Stimulated activated CD4-positive, alpha-beta T cell treated with anti-CD3 and anti-CD28 coated beads, Interleukin-2, amount 100 ng/mL, for 48 hours (primary cell): ENCODE measurements around the gene ZC3H11A.
A peak's percentile ranks its signal among the peaks of the same experiment; 100 is the strongest.
"Not testable (repeated sequence)": the region's sequence is repeated elsewhere in the genome, so short reads cannot be mapped to it uniquely, and the experiment has no call there.

Experiments
- DNase-seq, 2 donors: peaks; one replicate each; pipeline ENCODE4 v3.0.0-alpha.2; 2020

The ZC3H11A gene

DNA sequence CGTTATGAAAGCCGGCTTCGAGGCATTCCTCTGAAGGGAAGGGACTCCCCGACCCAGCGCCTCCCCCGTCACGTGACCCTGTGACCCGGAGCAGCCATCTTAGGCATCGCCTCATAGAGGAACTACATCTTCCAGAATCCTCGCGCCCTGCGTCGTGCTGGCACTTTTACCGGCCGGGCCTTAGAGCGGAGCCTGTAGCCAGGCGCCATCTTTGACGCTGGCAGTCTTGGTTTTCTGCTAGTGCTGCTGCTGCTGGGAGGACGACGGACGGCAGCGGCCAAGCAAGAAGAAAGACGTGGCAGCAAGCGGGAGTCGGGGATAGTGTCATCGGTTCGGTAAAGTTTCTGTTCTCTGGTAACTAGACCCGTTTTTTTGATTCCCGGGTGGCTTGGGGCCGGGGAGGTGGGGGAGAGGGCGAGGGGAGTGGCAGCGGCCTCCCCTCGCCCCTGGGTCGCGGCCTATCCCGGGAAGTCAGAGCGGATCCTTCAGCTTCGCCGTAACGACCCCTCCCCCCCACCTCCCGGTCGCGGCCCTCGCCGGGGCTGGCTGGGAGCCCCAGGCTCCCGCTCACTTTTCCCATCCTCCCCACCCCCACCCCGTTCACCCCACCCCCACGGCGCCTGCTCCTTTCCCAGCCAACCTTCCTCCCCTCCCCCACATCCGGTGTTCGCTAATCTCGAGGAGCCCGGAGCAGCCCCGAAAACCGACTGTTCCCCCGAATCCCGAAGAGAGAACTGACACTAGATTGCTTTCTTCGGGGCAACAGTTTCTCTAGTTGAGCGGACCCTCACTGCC is at the start of gene ZC3H11A, which contains the start of gene ZBED6:
Gene ZC3H11A, plus strand, starts transcription at position 183 of the 795 bp plus-strand sequence. CDS start 21,448 bp downstream, outside the sequence.
Gene ZBED6, plus strand, starts transcription at position 183 of the 795 bp plus-strand sequence. CDS start 1,900 bp downstream, outside the sequence.
- peak; percentile 94 to 96 for DNase-seq

GRCh38 chr1:203746281-203746680 is 49.1 kb upstream of the ZC3H11A start:
- no peak for DNase-seq

GRCh38 chr1:203751051-203751450 is 44.4 kb upstream of the ZC3H11A start:
- DNase-seq, result no peak

DNA sequence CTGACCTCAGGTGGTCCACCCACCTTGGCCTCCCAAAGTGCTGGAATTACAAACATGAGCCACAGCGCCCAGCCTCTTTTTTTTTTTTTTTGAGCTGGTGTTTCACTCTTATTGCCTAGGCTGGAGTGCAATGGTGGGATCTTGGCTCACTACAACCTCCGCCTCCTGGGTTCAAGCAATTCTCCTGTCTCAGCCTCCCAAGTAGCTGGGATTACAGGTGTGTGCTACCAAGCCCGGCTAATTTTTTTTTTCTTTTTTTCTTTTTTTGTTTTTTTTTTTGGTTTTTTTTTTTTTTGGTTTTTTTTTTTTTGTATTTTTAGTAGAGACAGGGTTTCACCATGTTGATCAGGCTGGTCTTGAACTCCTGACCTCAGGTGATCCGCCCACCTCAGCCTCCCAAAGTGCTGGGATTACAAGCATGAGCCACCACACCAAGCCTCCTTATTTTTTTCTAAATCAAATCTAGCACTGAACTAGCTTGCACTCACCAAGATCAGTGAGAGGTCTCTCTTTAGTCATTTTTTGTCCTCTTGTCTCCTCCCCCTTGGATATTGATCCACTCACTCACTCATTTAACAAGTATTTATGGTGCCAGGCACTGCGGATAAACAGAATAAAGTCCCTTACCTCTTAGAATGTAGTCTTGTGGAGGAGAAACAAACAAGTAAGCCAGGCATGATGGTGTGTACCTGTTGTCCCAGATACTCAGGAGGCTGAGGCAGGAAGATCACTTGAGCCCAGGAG is 43.6 kb upstream of the ZC3H11A start:
- not testable (repeated sequence) for DNase-seq

DNA sequence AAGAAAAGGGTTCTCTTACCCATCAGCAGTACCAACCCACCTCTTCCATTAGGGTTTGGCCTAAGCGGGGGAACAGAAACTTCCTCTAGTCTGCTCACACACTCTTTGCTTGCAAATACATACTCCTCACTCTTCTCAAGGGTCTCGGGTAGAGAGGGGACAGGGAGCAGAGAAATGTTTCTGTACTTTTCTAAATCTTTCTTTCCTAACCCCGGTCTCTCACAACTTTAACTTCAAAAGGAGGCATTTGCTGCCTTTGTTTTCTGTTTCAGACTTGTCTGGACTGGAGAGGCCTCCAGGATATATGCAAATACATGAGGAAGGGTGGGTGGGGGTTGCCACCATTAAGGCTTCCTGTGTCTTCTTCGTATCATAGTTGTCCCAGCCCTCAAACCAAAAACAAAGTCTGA is 41.0 kb upstream of the ZC3H11A start:
- DNase-seq, result no peak

DNA sequence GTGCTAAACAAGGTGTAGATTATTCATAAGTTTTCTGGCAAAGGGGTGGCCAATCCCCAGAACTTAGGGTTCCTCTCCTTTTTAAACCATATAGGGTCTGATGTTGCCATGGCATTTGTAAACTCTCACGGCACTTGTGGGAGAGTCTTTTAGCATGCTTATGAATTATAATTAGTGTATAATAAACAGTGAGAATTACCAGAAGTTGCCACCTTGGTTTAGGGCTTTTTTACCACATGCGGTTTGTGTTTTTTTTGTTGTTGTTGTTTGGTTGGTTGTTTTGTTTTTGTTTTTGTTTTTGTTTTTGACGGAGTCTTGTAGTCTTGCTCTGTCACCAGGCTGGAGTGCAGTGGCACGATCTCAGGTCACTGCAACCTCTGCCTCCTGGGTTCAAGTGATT is 39.4 kb upstream of the ZC3H11A start:
- DNase-seq, result no peak

- DNase-seq, result not testable (repeated sequence)
Observed at GRCh38 chr1:203758749-203759148, 36.7 kb upstream of the ZC3H11A start.

DNA sequence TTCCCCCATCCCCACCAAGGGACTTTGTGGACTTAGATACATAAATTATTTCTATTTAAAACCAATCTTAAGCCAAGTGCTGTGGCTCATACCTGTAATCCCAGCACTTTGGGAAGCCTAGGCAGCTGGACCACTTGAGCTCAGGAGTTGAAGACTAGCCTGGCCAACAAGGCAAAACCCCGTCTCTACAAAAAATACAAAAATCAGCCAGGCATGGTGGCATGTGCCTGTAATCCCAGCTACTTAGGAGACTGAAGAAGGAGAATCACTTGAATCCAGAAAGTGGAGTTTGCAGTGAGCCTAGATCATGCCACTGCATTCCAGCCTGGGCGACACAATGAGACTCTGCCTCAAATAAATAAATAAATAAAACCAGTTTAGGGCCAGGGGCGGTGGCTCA is 34.9 kb upstream of the ZC3H11A start:
- no peak for DNase-seq

- DNase-seq, result not testable (repeated sequence)
Observed at GRCh38 chr1:203761958-203762357, 33.5 kb upstream of the ZC3H11A start.

DNA sequence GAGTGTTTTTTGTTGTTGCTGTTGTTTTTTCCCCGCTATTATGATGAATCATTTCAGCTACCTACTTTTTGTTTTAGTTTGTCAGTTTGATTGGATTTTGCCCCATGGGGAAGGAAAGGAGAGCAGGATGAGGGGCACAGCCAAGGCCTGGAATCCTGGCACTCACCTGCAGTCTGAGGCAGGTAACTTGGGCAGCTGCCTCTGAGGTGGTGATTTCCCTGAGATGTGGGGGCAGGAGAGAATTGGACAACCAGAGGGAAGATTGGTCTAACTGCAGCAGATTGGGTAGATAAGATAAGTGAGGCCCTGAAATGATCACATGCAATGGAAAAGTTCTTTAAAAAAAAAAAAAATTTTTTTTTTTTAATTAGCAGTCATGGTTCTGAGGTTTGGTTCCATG is 31.9 kb upstream of the ZC3H11A start:
- no peak for DNase-seq

- DNase-seq, result no peak
Observed at GRCh38 chr1:203764105-203765028, 31.1 kb upstream of the ZC3H11A start.

DNA sequence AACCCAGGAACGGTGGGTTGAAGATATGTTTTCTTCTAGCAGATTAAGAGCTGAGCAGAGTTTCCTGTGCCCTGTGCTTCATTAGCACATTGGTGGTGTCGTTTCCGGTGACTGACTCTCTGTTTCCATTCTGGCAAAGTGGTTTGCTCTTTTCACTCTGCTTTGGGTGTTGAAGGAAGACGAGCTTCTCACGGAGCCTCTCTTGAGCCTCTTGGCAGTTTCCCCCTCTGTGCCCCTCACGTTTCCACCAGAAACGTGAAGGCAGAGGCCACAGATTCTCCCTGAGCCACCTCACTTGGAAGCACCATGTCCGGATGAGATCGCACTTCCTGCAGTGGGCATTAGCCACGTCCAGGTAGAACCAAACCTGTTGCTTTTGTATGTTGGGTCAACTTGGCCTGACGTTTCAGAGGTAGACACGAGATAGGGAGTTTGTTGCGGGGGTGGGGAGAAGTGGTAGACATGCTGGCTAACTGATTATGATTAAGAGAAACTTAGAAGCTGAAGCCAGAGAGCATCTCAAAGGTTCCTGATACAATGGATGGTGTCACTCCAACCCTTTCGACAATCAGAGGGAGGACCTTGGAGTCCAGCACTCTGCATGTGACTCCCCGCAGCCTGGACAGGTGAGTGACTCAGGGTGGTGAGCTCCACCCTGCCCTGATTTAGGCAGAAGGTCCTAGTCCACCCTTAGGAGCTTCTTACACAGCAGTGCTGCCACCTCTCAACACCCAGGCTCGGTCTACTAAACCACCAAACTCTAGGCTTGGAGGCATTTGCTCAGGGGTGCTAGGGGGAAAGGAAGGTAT is 30.2 kb upstream of the ZC3H11A start, which contains the start of gene LAX1:
Gene LAX1, plus strand, starts transcription at position 155 of the 809 bp plus-strand sequence. Its CDS starts 383 bp downstream, at position 538.
- DNase-seq, result peak; percentile 59 to 62

DNA sequence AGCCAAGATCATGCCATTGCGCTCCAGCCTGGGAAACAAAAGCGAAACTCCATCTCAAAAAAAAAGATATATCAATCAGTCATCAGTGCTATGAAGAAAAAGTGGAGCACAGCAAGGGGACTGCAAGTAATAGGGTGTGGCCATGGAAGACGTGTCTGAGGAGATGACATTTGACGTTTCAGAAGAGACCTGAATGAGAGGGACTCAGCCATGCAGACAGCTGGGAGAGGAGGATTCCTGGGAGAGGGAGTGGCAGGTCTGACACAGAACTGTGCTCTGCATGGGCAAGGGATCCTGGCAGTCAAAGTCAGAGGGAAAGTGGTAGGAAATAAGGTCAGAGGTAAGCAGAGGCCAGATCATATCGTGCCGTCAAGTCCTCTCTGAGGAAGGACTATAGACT is 27.2 kb upstream of the ZC3H11A start:
- DNase-seq, result no peak

GRCh38 chr1:203769505-203770343 is 25.7 kb upstream of the ZC3H11A start:
- no peak for DNase-seq

GRCh38 chr1:203771901-203772301 is 23.5 kb upstream of the ZC3H11A start:
- DNase-seq, result no peak

DNA sequence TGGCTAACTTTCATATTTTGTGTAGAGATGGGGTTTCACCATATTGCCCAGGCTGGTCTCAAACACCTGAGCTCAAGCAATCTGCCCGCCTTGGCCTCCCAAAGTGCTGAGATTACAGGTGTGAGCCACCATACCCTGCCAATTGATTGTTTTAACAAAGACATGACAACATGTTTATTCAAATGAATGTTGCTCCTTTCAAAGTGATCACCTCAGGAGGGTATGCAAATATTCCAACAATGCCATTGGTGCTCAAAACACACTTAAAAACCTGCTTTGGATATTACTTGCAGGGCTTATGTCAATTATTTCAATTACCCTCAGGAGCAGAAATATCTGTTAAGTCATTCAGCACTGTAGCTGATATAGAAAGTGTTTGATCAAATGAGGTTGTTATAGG is 22.6 kb upstream of the ZC3H11A start:
- no peak for DNase-seq

DNA sequence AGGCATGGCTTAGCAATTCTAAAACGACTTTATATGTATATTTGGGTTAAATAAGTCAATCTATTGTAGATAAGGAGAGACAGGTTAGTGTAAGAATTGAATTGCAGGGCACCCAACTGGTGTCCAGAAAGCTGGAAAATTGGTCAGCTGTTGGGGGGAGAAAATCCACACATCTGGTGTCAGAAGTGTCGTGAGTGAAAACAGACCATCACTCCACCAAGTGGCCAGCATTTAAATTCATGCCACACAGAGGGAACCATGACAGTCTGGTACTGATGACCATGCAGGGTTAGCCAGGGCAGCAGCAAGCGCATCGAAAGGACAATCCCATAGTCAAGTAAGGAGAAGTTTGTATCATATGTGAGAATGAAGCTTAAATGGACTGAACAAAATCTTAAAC is 18.8 kb upstream of the ZC3H11A start:
- no peak for DNase-seq

GRCh38 chr1:203777596-203777995 is 17.8 kb upstream of the ZC3H11A start:
- no peak for DNase-seq

- no peak for DNase-seq
Observed at GRCh38 chr1:203778146-203778545, 17.3 kb upstream of the ZC3H11A start.

DNA sequence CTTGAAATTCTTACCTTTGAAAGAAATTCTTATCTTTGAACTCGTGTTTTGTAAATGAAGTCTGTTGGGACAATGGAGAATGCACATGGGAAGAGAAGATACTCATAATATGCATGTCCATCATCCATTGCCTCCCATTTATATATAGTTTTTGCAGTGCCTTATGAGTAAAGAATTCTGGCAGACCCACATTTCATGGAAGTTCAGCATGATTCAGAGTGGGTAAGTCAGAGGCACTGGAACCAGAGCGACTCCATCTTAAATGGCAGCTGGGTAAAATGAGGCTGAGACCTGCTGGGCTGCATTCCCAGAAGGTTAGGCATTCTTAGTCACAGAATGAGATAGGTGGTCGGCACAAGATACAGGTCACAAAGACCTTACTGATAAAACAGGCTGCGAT is 16.6 kb upstream of the ZC3H11A start:
- no peak for DNase-seq

DNA sequence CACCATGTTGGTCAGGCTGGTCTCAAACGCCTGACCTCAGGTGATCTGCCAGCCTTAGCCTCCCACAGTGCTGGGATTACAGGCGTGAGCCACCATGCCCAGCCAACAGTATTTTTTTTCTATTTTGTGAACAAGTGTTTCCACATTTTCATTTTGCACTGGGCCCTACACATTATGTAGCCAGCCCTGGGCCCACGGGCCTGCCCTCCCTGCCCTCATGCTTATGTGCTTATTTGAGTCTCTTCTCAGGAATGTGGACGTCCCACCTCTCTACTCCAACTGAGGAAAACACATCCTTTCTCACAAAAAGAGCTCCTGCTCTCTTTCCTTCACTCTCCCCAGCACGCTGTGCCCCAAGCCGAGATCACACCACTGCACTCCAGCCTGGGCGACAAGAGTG is 13.5 kb upstream of the ZC3H11A start:
- DNase-seq, result no peak
